ENCODE results near the gene MPV17L2. TPM values are rescaled to one million over a fixed set of nuclear protein-coding genes. Genes with fewer than 3 reads are reported as not detected.

Gene MPV17L2
- total and polyA plus RNA-seq, 2 donors (not counting 3 experiments of a cell fraction or from before 2014, with no cell fraction given): 13.8 to 27.6 TPM

- intact Hi-C loops (cut with micrococcal nuclease): no loop called here
These were observed 10.4 kb downstream of the MPV17L2 start for GRCh38 chr19:18203408-18203862.

More at GRCh38 chr19:18203408-18203862, 10.4 kb downstream of the MPV17L2 start:
- dilution Hi-C loops (cut with MboI; ENCODE audit: extremely low pct_ligation_motif_present, low sequenced_read_pairs): no loop called here
- Histone ChIP-seq H3K79me2 (ENCODE audit: control insufficient read depth, insufficient read depth, low read length) (no peaks in the 10 kb centered on the region), H3K9me1 (replicated peaks; ENCODE audit: control insufficient read depth, extremely low read depth, insufficient read depth, low read length) (no peaks in the 10 kb centered on the region), H3K36me3 (ENCODE audit: control insufficient read depth in 2 of 2, extremely low read depth in 1 of 2, insufficient read depth in 2 of 2, low read length in 2 of 2) (no peaks in the 10 kb centered on the region), H2AFZ (ENCODE audit: low read depth, low read length) (peak overlapping the region; percentile 70), H4K20me1 (replicated peaks; ENCODE audit: control insufficient read depth, extremely low read depth, insufficient read depth, low read length) (no peaks in the 10 kb centered on the region), H3K27me3 (ENCODE audit: control insufficient read depth in 2 of 2, insufficient read depth in 2 of 2, low read length in 2 of 2) (peaks cover 0 to 2% of the 10 kb centered on the region in 2 experiments), H3K9me3 (replicated peaks; ENCODE audit: control insufficient read depth, insufficient read depth, low read length) (no peaks in the 10 kb centered on the region), H3K27ac (ENCODE audit: insufficient read depth, low read depth, low read length) (no peak overlapping the region), H3K4me1 (ENCODE audit: control insufficient read depth, extremely low read depth, insufficient read depth, low read length) (peaks cover 10% of the 10 kb centered on the region), H3K4me3 (replicated peaks in 1 of 3; ENCODE audit: insufficient read depth in 1 of 3, low read depth in 1 of 3, low read length in 3 of 3) (peak overlapping the region in 2 of 3 experiments; percentile 41 to 46), H3K4me2 (ENCODE audit: insufficient read depth, low read length) (peak overlapping the region; percentile 49), H3K9ac (replicated peaks; ENCODE audit: extremely low read depth, insufficient read depth, low read length) (no peak overlapping the region)
- ChIA-PET POLR2A (no interaction called here), CTCF (interaction anchor here (0.6 to 3.9 kb wide), 6 partner anchors 9 to 90 kb away, joined by 3 to 45 read pairs (median 16); partner anchors contain the start of gene MPV17L2)
- DNase-seq (ENCODE audit: low read depth, low spot score): no peak
- BruUV-seq (replicated peaks): no TSS peak
- FAIRE-seq: no peak
- TF ChIP-seq GATA2 (IDR thresholded peaks at IDR 0.05; ENCODE audit: insufficient read depth, insufficient read length, low read depth, low read length) (no peak), MYC (IDR thresholded peaks at IDR 0.05; ENCODE audit: low read depth, low read length) (no peak), EZH2 (IDR thresholded peaks at IDR 0.05; ENCODE audit: borderline replicate concordance, low read depth, low read length, severe bottlenecking) (no peak), POLR2A (IDR thresholded peaks at IDR 0.05; ENCODE audit: low read depth, low read length) (no peak), JUN (IDR thresholded peaks at IDR 0.05; ENCODE audit: borderline replicate concordance, insufficient read depth, insufficient read length, low read depth) (no peak), MAX (IDR thresholded peaks at IDR 0.05; ENCODE audit: insufficient read depth, insufficient read length) (no peak), POLR2AphosphoS5 (IDR thresholded peaks at IDR 0.05; ENCODE audit: insufficient read depth, low read depth, low read length) (no peak), CTCF (IDR thresholded peaks at IDR 0.05; ENCODE audit: extremely low read depth in 1 of 2, insufficient read depth in 1 of 2, low read depth in 1 of 2, low read length in 2 of 2) (no peak), FOS (IDR thresholded peaks at IDR 0.05; ENCODE audit: borderline replicate concordance, insufficient read depth, low read length) (no peak)
